Glutamatergic neuron (in vitro differentiated cells): Measurements from ENCODE around the gene GDPD5. TPM values are rescaled to one million over a fixed set of nuclear protein-coding genes. Genes with fewer than 3 reads are reported as not detected.

Experiments used
- DNase-seq: peaks from one replicate; pipeline ENCODE4 v3.0.0; 2022
- H3K27ac Mint-ChIP-seq: one replicate; pipeline ENCODE4 v1.8.0; 2020; ENCODE audit warnings: mild to moderate bottlenecking, mixed read lengths, inconsistent platforms; ENCODE audit not compliant: unreplicated experiment
- H3K27me3 Mint-ChIP-seq: one replicate; pipeline ENCODE4 v1.8.0; 2020; ENCODE audit warnings: mild to moderate bottlenecking, moderate library complexity, mixed read lengths, inconsistent platforms; ENCODE audit not compliant: unreplicated experiment
- H3K36me3 Mint-ChIP-seq: one replicate; pipeline ENCODE4 v1.8.0; 2020; ENCODE audit warnings: mild to moderate bottlenecking, mixed read lengths, inconsistent platforms; ENCODE audit not compliant: unreplicated experiment
- H3K4me1 Mint-ChIP-seq: one replicate; pipeline ENCODE4 v1.8.0; 2020; ENCODE audit warnings: mild to moderate bottlenecking, low read depth, mixed read lengths, inconsistent platforms; ENCODE audit not compliant: unreplicated experiment
- H3K4me3 Mint-ChIP-seq: one replicate; pipeline ENCODE4 v1.8.0; 2020; ENCODE audit warnings: mild to moderate bottlenecking, mixed read lengths, inconsistent platforms; ENCODE audit not compliant: unreplicated experiment
- H3K9me3 Mint-ChIP-seq: one replicate; pipeline ENCODE4 v1.8.0; 2020; ENCODE audit warnings: mild to moderate bottlenecking, moderate library complexity, mixed read lengths, inconsistent platforms; ENCODE audit not compliant: unreplicated experiment
- CTCF ChIP-seq: fragments of 200-600 bp; sonication (generic); IDR thresholded peaks from one replicate; pipeline ENCODE4 v1.5.0; 2021; ENCODE audit not compliant: partially characterized antibody, unreplicated experiment
- total RNA-seq: library from RNA; stranded (reverse); fragmentation: NEBNext Ultra II Directional; extraction: Animal tissue kit (Norgen Biotek cat#: 25700); gene quantifications from one replicate; pipeline ENCODE4 v1.2.1, GENCODE V29; 2021; ENCODE audit not compliant: unreplicated experiment

The GDPD5 gene
- total RNA-seq, 1 donor from 2014 or later = 147 TPM

GRCh38 chr11:75389925-75390324 lies 135.8 kb downstream of the GDPD5 start:
- no peaks in the 10 kb centered on the region for H3K27me3 Mint-ChIP-seq
- H3K4me1 Mint-ChIP-seq = peaks cover 5% of the 10 kb centered on the region
- no peak overlapping the region for H3K4me3 Mint-ChIP-seq
- no peak for DNase-seq
- no peaks in the 10 kb centered on the region for H3K36me3 Mint-ChIP-seq
- no peaks in the 10 kb centered on the region for H3K9me3 Mint-ChIP-seq
- no peak overlapping the region for H3K27ac Mint-ChIP-seq
- no peak for TF ChIP-seq CTCF

- H3K27me3 Mint-ChIP-seq = no peaks in the 10 kb centered on the region
- no peak for TF ChIP-seq CTCF
- no peak overlapping the region for H3K4me3 Mint-ChIP-seq
- DNase-seq = no peak
- no peak overlapping the region for H3K27ac Mint-ChIP-seq
- no peaks in the 10 kb centered on the region for H3K36me3 Mint-ChIP-seq
- no peaks in the 10 kb centered on the region for H3K9me3 Mint-ChIP-seq
- no peaks in the 10 kb centered on the region for H3K4me1 Mint-ChIP-seq
These were observed 136.5 kb downstream of the GDPD5 start for GRCh38 chr11:75389276-75389605.

GRCh38 chr11:75388386-75389275 lies 137.1 kb downstream of the GDPD5 start:
- H3K27ac Mint-ChIP-seq = no peak overlapping the region
- peak; percentile 65 for DNase-seq
- H3K9me3 Mint-ChIP-seq = no peaks in the 10 kb centered on the region
- peak; percentile 90 for TF ChIP-seq CTCF
- H3K36me3 Mint-ChIP-seq = no peaks in the 10 kb centered on the region
- no peak overlapping the region for H3K4me3 Mint-ChIP-seq
- H3K27me3 Mint-ChIP-seq = no peaks in the 10 kb centered on the region
- H3K4me1 Mint-ChIP-seq = no peaks in the 10 kb centered on the region

- no peaks in the 10 kb centered on the region for H3K27me3 Mint-ChIP-seq
- no peaks in the 10 kb centered on the region for H3K36me3 Mint-ChIP-seq
- H3K9me3 Mint-ChIP-seq = no peaks in the 10 kb centered on the region
- H3K27ac Mint-ChIP-seq = no peak overlapping the region
- H3K4me1 Mint-ChIP-seq = no peaks in the 10 kb centered on the region
- H3K4me3 Mint-ChIP-seq = no peak overlapping the region
- TF ChIP-seq CTCF = no peak
- DNase-seq = no peak
These were observed 137.9 kb downstream of the GDPD5 start for GRCh38 chr11:75387736-75388294.
